Activated CD4-positive, alpha-beta memory T cell treated with anti-CD3 and anti-CD28 coated beads for 36 hours (primary cell): ENCODE results near the gene RABGAP1. TPM values are rescaled to one million over a fixed set of nuclear protein-coding genes. Genes with fewer than 3 reads are reported as not detected.

ENCODE experiments used
- CTCF ChIA-PET: fragments of 350-600 bp; sonication (Branson Sonifier 250); formaldehyde crosslinking; loops from one replicate; lab custom pipeline; 2021; ENCODE audit warnings: antibody characterized with exemption, inconsistent platforms; lab: Charles Lee
- POLR2A ChIA-PET: fragments of 350-600 bp; sonication (Branson Sonifier 250); formaldehyde crosslinking; loops from one replicate; lab custom pipeline; 2021; ENCODE audit warnings: antibody characterized with exemption; lab: Charles Lee
- DNase-seq: peaks from one replicate; pipeline ENCODE4 v3.0.0-alpha.2; 2020
- H3K27ac Mint-ChIP-seq: one replicate; pipeline ENCODE4 v1.8.0; 2021; ENCODE audit warnings: mixed read lengths
- H3K27me3 Mint-ChIP-seq: one replicate; pipeline ENCODE4 v1.8.0; 2021; ENCODE audit warnings: mixed read lengths
- H3K36me3 Mint-ChIP-seq: one replicate; pipeline ENCODE4 v1.8.0; 2021; ENCODE audit warnings: mixed read lengths
- H3K4me1 Mint-ChIP-seq: one replicate; pipeline ENCODE4 v1.8.0; 2021; ENCODE audit warnings: low read depth, mixed read lengths
- H3K4me3 Mint-ChIP-seq: one replicate; pipeline ENCODE4 v1.8.0; 2021; ENCODE audit warnings: mild to moderate bottlenecking, mixed read lengths
- H3K9me3 Mint-ChIP-seq: one replicate; pipeline ENCODE4 v1.8.0; 2021; ENCODE audit warnings: mixed read lengths
- intact Hi-C: fragments of 100-400 bp; cut with micrococcal nuclease; formaldehyde crosslinking; loops from one replicate; pipeline ENCODE4 v1.15.1; 2023
- total RNA-seq, 2 experiments: library from RNA; stranded (reverse); gene quantifications; one replicate each; pipeline ENCODE4 v1.2.3, GENCODE V29; 2021

The RABGAP1 gene
- total RNA-seq, 2 experiments from 2014 or later, result 27.1 to 28.8 TPM

DNA sequence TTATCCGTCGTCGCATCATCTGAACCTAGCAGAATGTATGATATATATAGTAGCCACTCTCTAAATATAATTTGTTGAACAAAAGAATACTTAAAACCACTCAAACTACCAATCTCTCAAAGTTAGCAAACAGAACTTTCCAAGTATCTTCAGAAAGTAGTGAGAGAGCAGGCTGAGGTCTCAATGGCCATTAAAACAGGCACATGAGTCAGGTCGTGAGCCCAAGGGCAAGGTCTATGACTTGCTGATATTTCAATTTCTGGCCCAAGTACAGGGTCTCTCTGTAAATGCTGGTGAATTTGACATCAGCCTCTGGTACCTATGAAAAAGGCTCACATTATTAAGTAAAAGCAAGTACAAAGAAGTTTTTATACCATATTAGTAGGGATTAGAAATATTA, 187.8 kb downstream of the RABGAP1 start:
- POLR2A ChIA-PET, result no interaction called here

DNA sequence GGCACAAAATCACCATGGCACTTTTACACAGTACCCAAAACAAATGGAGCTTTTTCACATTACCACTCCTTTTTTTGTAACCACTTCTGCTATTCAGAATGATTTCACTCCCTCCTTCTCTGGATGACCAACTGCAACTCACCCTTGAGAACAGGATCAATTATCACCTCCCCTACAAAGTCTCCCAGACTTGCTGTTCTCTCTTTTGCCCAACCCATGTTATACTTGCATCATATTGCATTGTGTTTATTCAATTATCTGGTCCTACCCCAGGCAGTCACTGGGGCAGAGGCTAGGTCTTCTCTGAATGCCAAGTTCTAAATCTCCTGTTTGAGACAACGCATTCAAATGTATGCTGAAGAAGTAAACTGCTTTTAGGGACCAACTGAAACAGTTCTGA, 188.6 kb downstream of the RABGAP1 start:
- no peaks in the 10 kb centered on the region for H3K9me3 Mint-ChIP-seq
- no peak overlapping the region for H3K27ac Mint-ChIP-seq
- DNase-seq, result no peak
- ChIA-PET POLR2A (no interaction called here), CTCF (interaction anchor here (1.4 kb wide), 1 partner anchor 221 kb away, joined by 5 read pairs; no protein-coding TSS in a partner anchor)
- no peak overlapping the region for H3K4me3 Mint-ChIP-seq
- no peaks in the 10 kb centered on the region for H3K4me1 Mint-ChIP-seq
- intact Hi-C loops, result no loop called here
- H3K27me3 Mint-ChIP-seq, result no peaks in the 10 kb centered on the region
- peaks cover 4% of the 10 kb centered on the region for H3K36me3 Mint-ChIP-seq

More for the DNA sequence above, 187.8 kb downstream of the RABGAP1 start:
- Mint-ChIP-seq H3K27ac (no peak overlapping the region), H3K4me3 (no peak overlapping the region), H3K36me3 (peaks cover 2% of the 10 kb centered on the region), H3K27me3 (no peaks in the 10 kb centered on the region), H3K4me1 (no peaks in the 10 kb centered on the region), H3K9me3 (no peaks in the 10 kb centered on the region)
- no peak for DNase-seq
- CTCF ChIA-PET, result interaction anchor here (1.4 kb wide), 1 partner anchor 222 kb away, joined by 5 read pairs; no protein-coding TSS in a partner anchor
- intact Hi-C loops, result no loop called here

DNA sequence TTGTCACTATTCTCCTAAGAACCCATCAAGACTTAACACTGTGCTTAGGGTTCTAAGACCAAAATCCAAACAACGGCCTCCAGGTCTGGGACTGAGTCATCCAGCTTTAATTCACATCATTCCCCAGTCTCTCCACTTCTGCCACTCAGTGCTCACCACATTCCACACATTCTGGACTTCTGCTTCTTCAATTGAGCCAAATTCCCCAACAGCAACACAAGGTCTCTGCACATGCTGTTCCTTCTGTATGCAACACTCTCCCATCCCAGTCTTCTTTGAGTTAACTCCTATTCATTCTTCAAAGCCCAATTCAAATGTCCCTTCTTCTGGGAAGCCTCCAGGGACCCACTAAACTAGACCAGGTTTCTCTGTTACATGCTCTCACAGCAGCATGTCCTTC, 190.4 kb downstream of the RABGAP1 start:
- CTCF ChIA-PET, result no interaction called here
- Mint-ChIP-seq H3K27me3 (no peaks in the 10 kb centered on the region), H3K9me3 (no peaks in the 10 kb centered on the region), H3K27ac (no peak overlapping the region), H3K4me1 (no peaks in the 10 kb centered on the region), H3K4me3 (no peak overlapping the region), H3K36me3 (peaks cover 8% of the 10 kb centered on the region)
- POLR2A ChIA-PET, result no interaction called here
- intact Hi-C loops, result no loop called here
- no peak for DNase-seq

- no peaks in the 10 kb centered on the region for H3K27me3 Mint-ChIP-seq
- no peak overlapping the region for H3K4me3 Mint-ChIP-seq
- POLR2A ChIA-PET, result no interaction called here
- intact Hi-C loops, result no loop called here
- H3K4me1 Mint-ChIP-seq, result no peaks in the 10 kb centered on the region
- no peak overlapping the region for H3K27ac Mint-ChIP-seq
- no peaks in the 10 kb centered on the region for H3K9me3 Mint-ChIP-seq
- CTCF ChIA-PET, result no interaction called here
- H3K36me3 Mint-ChIP-seq, result peaks cover 12% of the 10 kb centered on the region
- DNase-seq, result no peak
Measured at GRCh38 chr9:123131993-123132392, 191.2 kb downstream of the RABGAP1 start.

DNA sequence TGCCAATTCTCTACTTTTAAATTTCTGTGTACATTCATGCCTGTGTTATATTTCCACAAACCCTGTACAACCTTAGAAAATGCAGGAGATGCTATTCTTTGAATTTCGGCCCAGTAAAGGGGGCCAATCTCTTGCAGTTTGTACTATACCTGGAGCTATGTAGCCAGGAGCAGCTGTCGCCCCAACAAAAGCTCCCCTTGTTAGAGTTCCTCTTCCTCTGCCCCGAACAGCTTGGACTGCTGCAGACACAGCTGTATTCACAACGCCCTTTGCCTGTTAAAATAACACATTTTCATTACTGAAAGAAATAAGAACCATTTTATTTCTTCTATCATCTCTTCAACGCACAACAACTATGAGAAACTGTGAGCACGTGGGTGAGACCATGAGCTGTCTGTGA, 191.9 kb downstream of the RABGAP1 start:
- Mint-ChIP-seq H3K4me3 (no peak overlapping the region), H3K27me3 (no peaks in the 10 kb centered on the region), H3K9me3 (no peaks in the 10 kb centered on the region), H3K27ac (no peak overlapping the region), H3K36me3 (peaks cover 10% of the 10 kb centered on the region), H3K4me1 (no peaks in the 10 kb centered on the region)
- POLR2A ChIA-PET, result no interaction called here
- CTCF ChIA-PET, result no interaction called here
- intact Hi-C loops, result no loop called here
- no peak for DNase-seq

- POLR2A ChIA-PET, result no interaction called here
- Mint-ChIP-seq H3K9me3 (no peaks in the 10 kb centered on the region), H3K27ac (no peak overlapping the region), H3K36me3 (peaks cover 10% of the 10 kb centered on the region), H3K4me3 (no peak overlapping the region), H3K4me1 (peaks cover 7% of the 10 kb centered on the region), H3K27me3 (no peaks in the 10 kb centered on the region)
- intact Hi-C loops, result no loop called here
- CTCF ChIA-PET, result interaction anchor here (1.3 to 1.6 kb wide), 2 partner anchors 43 to 214 kb away, joined by 4 to 5 read pairs; no protein-coding TSS in a partner anchor
- DNase-seq, result no peak
Measured at GRCh38 chr9:123135430-123135829, 194.6 kb downstream of the RABGAP1 start.

DNA sequence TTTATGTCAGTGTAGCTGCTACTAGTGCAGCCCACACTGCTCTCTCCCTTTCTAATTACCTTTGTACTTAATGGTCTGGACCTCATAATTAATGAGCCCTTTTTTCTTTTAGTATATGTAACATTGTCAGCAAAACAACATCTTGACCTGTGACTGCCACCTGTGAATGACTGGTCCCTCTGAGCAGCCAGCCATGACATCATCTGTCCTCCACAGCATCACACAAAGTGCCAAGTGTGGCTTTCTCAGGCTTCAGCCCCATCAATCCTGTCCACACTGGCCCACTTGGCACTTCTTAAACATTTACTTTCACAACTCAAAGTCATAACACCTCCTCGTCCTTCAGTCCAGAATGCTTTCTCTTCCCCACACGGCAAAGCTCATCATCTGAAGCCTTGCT, 197.3 kb downstream of the RABGAP1 start:
- Mint-ChIP-seq H3K4me3 (no peak overlapping the region), H3K36me3 (peaks cover 10% of the 10 kb centered on the region), H3K9me3 (no peaks in the 10 kb centered on the region), H3K4me1 (peaks cover 7% of the 10 kb centered on the region), H3K27me3 (no peaks in the 10 kb centered on the region), H3K27ac (no peak overlapping the region)
- ChIA-PET CTCF (no interaction called here), POLR2A (no interaction called here)
- intact Hi-C loops, result no loop called here
- DNase-seq, result no peak

DNA sequence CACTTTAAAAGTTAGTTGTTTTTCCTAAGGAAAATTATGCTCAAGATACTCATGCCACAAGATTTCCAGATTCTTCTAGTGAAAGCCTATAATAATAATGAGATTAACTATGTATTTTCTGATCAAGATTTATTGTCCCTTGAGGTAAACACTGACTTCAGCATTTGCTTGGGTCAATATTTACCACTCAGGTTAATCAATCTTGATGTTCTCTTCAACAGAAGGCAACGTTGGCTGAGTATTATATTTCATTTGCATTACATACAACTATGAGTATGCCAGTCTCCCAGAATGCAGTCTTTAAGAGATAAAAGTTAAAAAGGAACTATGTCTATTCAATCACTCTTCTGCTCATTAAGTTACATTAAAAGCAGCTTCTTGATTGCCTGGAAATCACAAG, 208.2 kb downstream of the RABGAP1 start:
- Mint-ChIP-seq H3K27me3 (no peaks in the 10 kb centered on the region), H3K36me3 (peaks cover 21% of the 10 kb centered on the region), H3K9me3 (no peaks in the 10 kb centered on the region), H3K4me3 (no peak overlapping the region), H3K4me1 (no peaks in the 10 kb centered on the region), H3K27ac (no peak overlapping the region)
- ChIA-PET POLR2A (no interaction called here), CTCF (no interaction called here)
- intact Hi-C loops, result no loop called here
- DNase-seq, result no peak

- POLR2A ChIA-PET, result no interaction called here
- no peak for DNase-seq
- no peaks in the 10 kb centered on the region for H3K9me3 Mint-ChIP-seq
- no peaks in the 10 kb centered on the region for H3K27me3 Mint-ChIP-seq
- no peaks in the 10 kb centered on the region for H3K4me1 Mint-ChIP-seq
- H3K4me3 Mint-ChIP-seq, result no peak overlapping the region
- CTCF ChIA-PET, result no interaction called here
- intact Hi-C loops, result no loop called here
- peaks cover 19% of the 10 kb centered on the region for H3K36me3 Mint-ChIP-seq
- no peak overlapping the region for H3K27ac Mint-ChIP-seq
Measured at GRCh38 chr9:123150708-123151503, 210.1 kb downstream of the RABGAP1 start.

Other genes with a start within 250 kb of the RABGAP1 start
- gene OR1L4, start 217.0 kb upstream of the RABGAP1 start, total RNA-seq, result not detected
- not detected for gene OR1L6, start 198.7 kb upstream of the RABGAP1 start, total RNA-seq
- not detected for gene OR5C1, start 152.1 kb upstream of the RABGAP1 start, total RNA-seq
- gene OR1K1, start 140.9 kb upstream of the RABGAP1 start, total RNA-seq, result not detected
- 10 to 100 TPM; 18.7 to 21.5 TPM for gene PDCL, start 112.4 kb upstream of the RABGAP1 start, total RNA-seq
- 10 to 100 TPM; 27.7 to 27.8 TPM for gene RC3H2, start 35.7 kb upstream of the RABGAP1 start, total RNA-seq
- 10 to 100 TPM in 1 of 2 experiments, 1 to 10 TPM in 1; 9.9 to 10.6 TPM for gene ZBTB6, start 27.7 kb upstream of the RABGAP1 start, total RNA-seq
- gene ZBTB26, start 9.5 kb upstream of the RABGAP1 start, total RNA-seq, result 1 to 10 TPM; 6.1 to 6.4 TPM
- gene GPR21, start 92.6 kb downstream of the RABGAP1 start, total RNA-seq, result under 1 TPM in 1 of 2 experiments, not detected in 1; 0.31 TPM